Skeletal muscle tissue (tissue), 4 donors: ENCODE data around the gene FFAR4. TPM values are rescaled to one million over a fixed set of nuclear protein-coding genes. Genes with fewer than 3 reads are reported as not detected.

Experiments
- H3K27ac ChIP-seq: one replicate; pipeline ENCODE4 v1.7.0; 2013; ENCODE audit warnings: mild to moderate bottlenecking, low read depth, low read length, inconsistent platforms
- H3K27me3 ChIP-seq, 3 donors: one replicate each; pipeline ENCODE4 v1.7.0; 2013; ENCODE audit warnings: low read length in 3 of 3; ENCODE audit not compliant: control insufficient read depth in 3 of 3, insufficient read depth in 3 of 3
- H3K36me3 ChIP-seq, 3 donors: one replicate each; pipeline ENCODE4 v1.7.0; 2013; ENCODE audit warnings: low read length in 3 of 3; ENCODE audit not compliant: control insufficient read depth in 3 of 3, insufficient read depth in 3 of 3
- H3K4me1 ChIP-seq, 3 donors: one replicate each; pipeline ENCODE4 v1.7.0; 2013; ENCODE audit warnings: low read length in 3 of 3, mild to moderate bottlenecking in 3 of 3; ENCODE audit not compliant: control insufficient read depth in 3 of 3, insufficient read depth in 3 of 3
- H3K4me3 ChIP-seq, 3 donors: one replicate each; pipeline ENCODE4 v1.7.0; 2013; ENCODE audit warnings: low read length in 3 of 3
- H3K9ac ChIP-seq, 3 donors: one replicate each; pipeline ENCODE4 v1.7.0; 2013; ENCODE audit warnings: low read length in 3 of 3, mild to moderate bottlenecking in 3 of 3, moderate library complexity in 2 of 3, low read depth in 1 of 3
- H3K9me3 ChIP-seq, 3 donors: one replicate each; pipeline ENCODE4 v1.7.0; 2013; ENCODE audit warnings: low read length in 3 of 3; ENCODE audit not compliant: control insufficient read depth in 3 of 3
- total RNA-seq: library from RNA; depleted of rRNA; stranded (reverse); fragments of >200 nt; gene quantifications from one replicate; pipeline ENCODE4 v1.2.3, GENCODE V29; 2014
- donor health status: Osteomylitis.

FFAR4 gene
- total RNA-seq, 1 donor from 2014 or later: 0.52 TPM

DNA sequence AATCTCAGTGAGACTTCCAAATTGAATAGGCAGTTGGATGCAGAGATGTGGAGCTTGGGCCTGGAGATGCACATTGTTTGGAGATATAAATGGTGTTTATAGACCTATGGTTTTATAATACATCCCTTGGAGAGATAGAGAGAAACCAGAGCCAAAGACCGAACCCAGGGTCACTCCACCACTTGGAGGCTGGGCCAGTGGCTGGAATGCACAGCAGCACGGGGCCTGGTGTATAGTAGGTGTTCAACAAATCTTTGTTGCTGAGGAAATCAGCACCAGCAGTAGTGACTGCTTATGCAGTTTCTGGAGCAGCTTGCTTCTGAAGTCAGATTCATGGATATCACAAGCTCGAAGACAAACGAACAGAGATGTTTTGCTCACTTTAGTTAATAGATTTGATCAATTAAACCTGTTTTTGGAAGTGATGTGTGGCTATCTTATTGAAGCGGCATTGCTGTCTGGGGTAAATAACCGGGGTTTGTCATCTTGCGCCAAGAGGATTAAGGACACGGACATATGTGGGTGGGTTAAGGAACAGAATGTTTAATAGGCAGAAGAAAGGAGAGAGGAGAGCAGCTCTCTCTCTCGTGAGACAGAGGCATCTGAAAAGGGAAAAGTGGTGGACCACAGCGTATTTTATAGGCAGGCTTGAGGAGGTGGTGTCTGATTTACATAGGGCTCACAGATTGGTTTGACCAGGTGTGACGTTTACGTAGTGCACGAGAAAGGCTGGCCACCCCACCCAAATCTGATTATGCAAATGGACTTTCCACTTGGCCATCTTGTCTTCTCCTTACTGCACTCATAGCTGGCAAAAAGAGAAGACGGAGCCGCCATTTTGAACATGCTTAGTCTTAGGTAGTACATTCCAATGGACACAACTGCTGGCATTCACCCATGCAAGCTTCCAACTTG, 23.4 kb downstream of the FFAR4 start:
- Histone ChIP-seq H3K36me3 (no peaks in the 10 kb centered on the region), H3K9me3 (no peaks in the 10 kb centered on the region), H3K27ac (no peak overlapping the region), H3K27me3 (no peaks in the 10 kb centered on the region), H3K4me3 (no peak overlapping the region), H3K4me1 (peaks cover 0 to 4% (median 0%) of the 10 kb centered on the region in 3 donors), H3K9ac (no peak overlapping the region)

GRCh38 chr10:93590638-93591037, 24.2 kb downstream of the FFAR4 start:
- peaks cover 0 to 2% (median 0%) of the 10 kb centered on the region in 3 donors for H3K27me3 ChIP-seq
- no peak overlapping the region for H3K9ac ChIP-seq
- no peak overlapping the region for H3K27ac ChIP-seq
- no peaks in the 10 kb centered on the region for H3K9me3 ChIP-seq
- no peaks in the 10 kb centered on the region for H3K36me3 ChIP-seq
- H3K4me1 ChIP-seq: peaks cover 0 to 4% (median 0%) of the 10 kb centered on the region in 3 donors
- no peak overlapping the region for H3K4me3 ChIP-seq

DNA sequence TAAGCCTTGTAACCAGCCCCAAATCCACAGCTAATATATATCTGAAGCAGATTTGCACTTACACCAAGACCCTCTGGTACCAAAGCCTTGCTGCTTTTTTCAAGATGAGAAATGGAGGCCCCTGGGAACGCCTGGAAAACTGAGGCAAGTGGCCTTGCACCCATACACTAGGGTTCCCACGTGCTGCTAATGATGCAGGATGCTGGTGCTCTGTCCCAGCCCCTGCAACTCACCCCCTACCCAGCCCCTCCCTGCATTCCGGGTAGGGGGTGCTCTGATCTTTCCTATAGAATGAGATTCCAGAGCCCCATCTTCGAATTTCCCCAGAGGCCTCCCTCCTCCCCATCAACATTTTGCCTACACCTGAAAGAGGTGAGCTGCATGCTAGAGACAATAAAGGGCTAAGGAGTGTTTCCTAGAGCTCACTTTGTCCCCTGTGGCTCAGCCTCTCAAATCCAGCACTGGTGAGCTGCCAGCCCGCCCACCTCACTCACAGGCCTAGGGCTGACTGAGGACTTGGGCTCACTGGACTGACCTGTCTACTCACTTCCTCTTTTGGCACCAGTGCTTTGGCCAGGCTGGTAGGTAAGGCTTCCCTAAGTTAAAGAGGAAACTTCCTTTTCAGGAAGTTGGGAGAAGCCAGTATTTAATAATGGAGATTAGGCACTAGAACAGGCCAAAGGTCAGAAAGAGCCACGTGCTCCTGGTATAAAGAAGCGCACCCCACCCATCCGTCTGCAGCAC, 24.8 kb downstream of the FFAR4 start:
- Histone ChIP-seq H3K36me3 (no peaks in the 10 kb centered on the region), H3K4me3 (no peak overlapping the region), H3K27ac (no peak overlapping the region), H3K4me1 (peaks cover 0 to 4% (median 0%) of the 10 kb centered on the region in 3 donors), H3K9ac (no peak overlapping the region), H3K27me3 (peaks cover 0 to 3% (median 0%) of the 10 kb centered on the region in 3 donors), H3K9me3 (no peaks in the 10 kb centered on the region)

- peaks cover 0 to 4% (median 0%) of the 10 kb centered on the region in 3 donors for H3K4me1 ChIP-seq
- no peak overlapping the region for H3K9ac ChIP-seq
- H3K27ac ChIP-seq: no peak overlapping the region
- no peaks in the 10 kb centered on the region for H3K9me3 ChIP-seq
- H3K4me3 ChIP-seq: no peak overlapping the region
- peaks cover 0 to 3% (median 0%) of the 10 kb centered on the region in 3 donors for H3K27me3 ChIP-seq
- H3K36me3 ChIP-seq: no peaks in the 10 kb centered on the region
Measured at GRCh38 chr10:93593254-93593653, 26.8 kb downstream of the FFAR4 start.

- Histone ChIP-seq H3K36me3 (no peaks in the 10 kb centered on the region), H3K9me3 (no peaks in the 10 kb centered on the region), H3K27ac (no peak overlapping the region), H3K9ac (no peak overlapping the region), H3K27me3 (peaks cover 0 to 3% (median 0%) of the 10 kb centered on the region in 3 donors), H3K4me3 (no peak overlapping the region), H3K4me1 (peaks cover 0 to 4% (median 0%) of the 10 kb centered on the region in 3 donors)
Measured at GRCh38 chr10:93593749-93594148, 27.3 kb downstream of the FFAR4 start.

GRCh38 chr10:93594518-93594917, 28.1 kb downstream of the FFAR4 start:
- H3K36me3 ChIP-seq: no peaks in the 10 kb centered on the region
- H3K9ac ChIP-seq: no peak overlapping the region
- H3K27me3 ChIP-seq: peaks cover 0 to 3% (median 0%) of the 10 kb centered on the region in 3 donors
- H3K27ac ChIP-seq: no peak overlapping the region
- H3K9me3 ChIP-seq: no peaks in the 10 kb centered on the region
- H3K4me3 ChIP-seq: no peak overlapping the region
- peaks cover 0 to 4% (median 0%) of the 10 kb centered on the region in 3 donors for H3K4me1 ChIP-seq

GRCh38 chr10:93595378-93596161, 29.1 kb downstream of the FFAR4 start:
- Histone ChIP-seq H3K27ac (no peak overlapping the region), H3K4me3 (no peak overlapping the region), H3K4me1 (peaks cover 0 to 4% (median 0%) of the 10 kb centered on the region in 3 donors), H3K9ac (no peak overlapping the region), H3K27me3 (peaks cover 0 to 5% (median 3%) of the 10 kb centered on the region in 3 donors), H3K36me3 (no peaks in the 10 kb centered on the region), H3K9me3 (no peaks in the 10 kb centered on the region)

GRCh38 chr10:93596539-93596938, 30.1 kb downstream of the FFAR4 start:
- peaks cover 0 to 6% (median 3%) of the 10 kb centered on the region in 3 donors for H3K4me1 ChIP-seq
- no peak overlapping the region for H3K4me3 ChIP-seq
- H3K9me3 ChIP-seq: no peaks in the 10 kb centered on the region
- peaks cover 3 to 9% (median 3%) of the 10 kb centered on the region in 3 donors for H3K27me3 ChIP-seq
- H3K9ac ChIP-seq: no peak overlapping the region
- no peaks in the 10 kb centered on the region for H3K36me3 ChIP-seq
- H3K27ac ChIP-seq: no peak overlapping the region

GRCh38 chr10:93597075-93597599, 30.7 kb downstream of the FFAR4 start:
- Histone ChIP-seq H3K9me3 (no peaks in the 10 kb centered on the region), H3K9ac (no peak overlapping the region), H3K27ac (no peak overlapping the region), H3K27me3 (peaks cover 6 to 13% (median 8%) of the 10 kb centered on the region in 3 donors), H3K4me3 (no peak overlapping the region), H3K4me1 (peaks cover 0 to 5% (median 3%) of the 10 kb centered on the region in 3 donors), H3K36me3 (no peaks in the 10 kb centered on the region)
